ENCODE data around the gene TRIM34. TPM values are rescaled to one million over a fixed set of nuclear protein-coding genes. Genes with fewer than 3 reads are reported as not detected.

TRIM34 gene
- total RNA-seq, 1 experiment from 2014 or later, result 0.42 TPM

- ChIA-PET CTCF (no interaction called here), POLR2A (no interaction called here), RAD21 (ENCODE audit: low non-redundant PET in 1 of 2, low total read pairs in 2 of 2, uncharacterized antibody in 2 of 2, unreplicated experiment in 2 of 2) (no interaction called here)
- Histone ChIP-seq H3K79me2 (ENCODE audit: insufficient read depth, low read length) (no peaks in the 10 kb centered on the region), H3K4me3 (replicated peaks in 1 of 2; ENCODE audit: low read depth in 1 of 2, low read length in 2 of 2) (no peak overlapping the region), H3K36me3 (ENCODE audit: control insufficient read depth in 1 of 2, insufficient read depth in 2 of 2, low read length in 2 of 2) (peaks cover 0 to 3% of the 10 kb centered on the region in 2 experiments; a peak in 1 of 4 replicates), H3K27ac (ENCODE audit: low read depth, low read length) (no peak overlapping the region), H3K27me3 (ENCODE audit: insufficient read depth, low read length) (no peaks in the 10 kb centered on the region), H3K9me3 (ENCODE audit: control insufficient read depth in 1 of 2, insufficient read depth in 1 of 2, low read depth in 1 of 2, low read length in 2 of 2) (no peaks in the 10 kb centered on the region), H3K9ac (ENCODE audit: low read length) (no peak overlapping the region), H2AFZ (ENCODE audit: low read depth, low read length, poor library complexity, severe bottlenecking) (no peak overlapping the region), H3K9me2 (ENCODE audit: insufficient read depth) (no peaks in the 10 kb centered on the region), H3K4me1 (ENCODE audit: control insufficient read depth in 1 of 2, insufficient read depth in 2 of 2, low read length in 2 of 2) (peaks cover 4 to 13% of the 10 kb centered on the region in 2 experiments; a peak in 2 of 4 replicates), H3K4me2 (ENCODE audit: low read length) (no peak overlapping the region), H4K20me1 (ENCODE audit: insufficient read depth) (no peaks in the 10 kb centered on the region)
- intact Hi-C loops (cut with micrococcal nuclease), result no loop called here
- no peak for TF ChIP-seq MAX (IDR thresholded peaks at IDR 0.05)
- no peak for TF ChIP-seq JUND (IDR thresholded peaks at IDR 0.05)
- no peak for TF ChIP-seq ZNF274 (IDR thresholded peaks at IDR 0.05; ENCODE audit: low read depth, low read length)
- TF ChIP-seq EZH2phosphoT487 (IDR thresholded peaks at IDR 0.05; ENCODE audit: borderline replicate concordance), result no peak
- TF ChIP-seq ATF3 (IDR thresholded peaks at IDR 0.05), result no peak
- TF ChIP-seq ZBTB33 (IDR thresholded peaks at IDR 0.05; ENCODE audit: extremely low read depth, insufficient replicate concordance, low read length), result no peak
- no peak for TF ChIP-seq CTCF (IDR thresholded peaks at IDR 0.05 in 2 of 3, conservative IDR thresholded peaks at IDR 0.05 in 1 of 3; ENCODE audit: borderline replicate concordance in 1 of 3, insufficient read depth in 1 of 3, low read depth in 2 of 3, low read length in 2 of 3)
- no peak for TF ChIP-seq SP1 (IDR thresholded peaks at IDR 0.05; ENCODE audit: low read depth)
- TF ChIP-seq RAD21 (IDR thresholded peaks at IDR 0.05; ENCODE audit: low read depth), result no peak
- BruUV-seq (replicated peaks), result no TSS peak
- ATAC-seq (no peak), DNase-seq (ENCODE audit: low read depth, low spot score) (no peak)
These were observed 41.1 kb downstream of the TRIM34 start for GRCh38 chr11:5665746-5666401.

Data from HCT116 (cell line).